A673 (cell line): ENCODE results near the gene PKNOX2.

Experiments used
- EZH2 ChIP-seq: fragments of 200-600 bp; sonication (generic); IDR thresholded peaks from 2 replicates; pipeline ENCODE4 v1.6.1; 2017; ENCODE audit warnings: borderline replicate concordance, low read depth, mild to moderate bottlenecking, mixed read lengths, antibody characterized with exemption, low read length; ENCODE audit not compliant: poor library complexity, severe bottlenecking
- TF ChIP-seq, protein P1 (sequence below): fragments of 300-800, 200-600 bp; sonication (generic); conservative IDR thresholded peaks from 2 replicates; pipeline ENCODE4 v1.5.1; 2017; ENCODE audit warnings: low read depth, mild to moderate bottlenecking, antibody characterized with exemption, low read length, moderate library complexity, mixed read lengths

DNA sequence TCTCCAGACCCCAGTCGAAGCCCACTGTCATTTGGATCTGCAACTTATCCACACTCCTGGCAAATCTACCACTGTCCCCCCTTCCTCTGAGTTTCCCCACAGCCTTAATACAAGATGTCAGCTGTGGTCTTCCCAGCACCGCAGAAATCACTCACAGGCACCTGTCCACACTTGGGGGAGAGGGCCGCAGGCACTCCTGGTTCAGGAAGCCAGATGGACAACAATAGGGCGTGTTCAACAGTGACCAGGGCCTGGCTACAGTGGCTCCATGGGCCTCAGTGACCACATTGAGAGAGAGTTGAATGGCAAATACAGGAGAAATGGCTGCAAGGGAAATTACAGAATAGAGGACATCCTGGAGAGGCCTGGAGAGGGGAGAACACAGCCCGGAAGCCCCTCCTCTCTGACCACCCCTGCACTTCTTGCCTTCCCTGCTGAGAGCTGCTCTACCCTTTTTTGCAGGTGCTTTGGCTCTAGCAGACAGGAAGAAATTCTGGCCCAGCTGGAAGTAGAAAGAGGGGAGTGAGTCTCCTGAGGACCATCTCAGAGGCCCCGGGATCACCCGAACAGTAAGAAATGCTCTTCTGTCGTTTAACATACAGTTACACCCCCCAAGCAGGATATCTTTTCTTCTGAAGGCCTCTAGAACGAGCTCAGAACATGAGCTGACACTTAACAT is 166.9 kb downstream of the PKNOX2 start:
- TF ChIP-seq, protein P1, sequence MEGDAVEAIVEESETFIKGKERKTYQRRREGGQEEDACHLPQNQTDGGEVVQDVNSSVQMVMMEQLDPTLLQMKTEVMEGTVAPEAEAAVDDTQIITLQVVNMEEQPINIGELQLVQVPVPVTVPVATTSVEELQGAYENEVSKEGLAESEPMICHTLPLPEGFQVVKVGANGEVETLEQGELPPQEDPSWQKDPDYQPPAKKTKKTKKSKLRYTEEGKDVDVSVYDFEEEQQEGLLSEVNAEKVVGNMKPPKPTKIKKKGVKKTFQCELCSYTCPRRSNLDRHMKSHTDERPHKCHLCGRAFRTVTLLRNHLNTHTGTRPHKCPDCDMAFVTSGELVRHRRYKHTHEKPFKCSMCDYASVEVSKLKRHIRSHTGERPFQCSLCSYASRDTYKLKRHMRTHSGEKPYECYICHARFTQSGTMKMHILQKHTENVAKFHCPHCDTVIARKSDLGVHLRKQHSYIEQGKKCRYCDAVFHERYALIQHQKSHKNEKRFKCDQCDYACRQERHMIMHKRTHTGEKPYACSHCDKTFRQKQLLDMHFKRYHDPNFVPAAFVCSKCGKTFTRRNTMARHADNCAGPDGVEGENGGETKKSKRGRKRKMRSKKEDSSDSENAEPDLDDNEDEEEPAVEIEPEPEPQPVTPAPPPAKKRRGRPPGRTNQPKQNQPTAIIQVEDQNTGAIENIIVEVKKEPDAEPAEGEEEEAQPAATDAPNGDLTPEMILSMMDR = no peak
- TF ChIP-seq EZH2 = no peak
